WTC11 (cell line): ENCODE measurements around the gene SORCS2.

ENCODE experiments used
- JUN ChIP-seq: sonication (generic); formaldehyde crosslinking; IDR thresholded peaks from 2 replicates; pipeline ENCODE4 v1.8.0; 2023; ENCODE audit warnings: mild to moderate bottlenecking, missing genetic modification reagents
- USF2 ChIP-seq: sonication (generic); formaldehyde crosslinking; IDR thresholded peaks from 2 replicates; pipeline ENCODE4 v1.8.1; 2023; ENCODE audit warnings: mild to moderate bottlenecking, missing genetic modification reagents, moderate library complexity
- ZNF138 ChIP-seq: sonication (generic); formaldehyde crosslinking; conservative IDR thresholded peaks from 2 replicates; pipeline ENCODE4 v1.8.1; 2022; ENCODE audit warnings: mild to moderate bottlenecking, moderate library complexity, missing genetic modification reagents

- TF ChIP-seq ZNF138 (no peak), USF2 (CRISPR knock-in tag) (no peak), JUN (no peak)
Measured at GRCh38 chr4:7532043-7532442, 339.7 kb downstream of the SORCS2 start.
